Breast epithelium (tissue), 4 donors: ENCODE data around the gene ST3GAL6. TPM values are rescaled to one million over a fixed set of nuclear protein-coding genes. Genes with fewer than 3 reads are reported as not detected.
"Not testable (repeated sequence)": the region's sequence is repeated elsewhere in the genome, so short reads cannot be mapped to it uniquely, and the experiment has no call there.

ENCODE experiments used
- DNase-seq, 2 donors: peaks; one replicate each; pipeline ENCODE4 v3.0.0-alpha.2; 2019; ENCODE audit warnings: low spot score in 2 of 2
- H3K27ac ChIP-seq, 2 donors: fragments of 200-600 bp; sonication (generic) in 1 of 2; one replicate each; pipeline ENCODE4 v1.5.1; 2016 to 2019; ENCODE audit warnings: mild to moderate bottlenecking in 1 of 2
- H3K27me3 ChIP-seq, 2 donors: fragments of 200-600 bp; sonication (generic) in 1 of 2; one replicate each; pipeline versions ENCODE4 v1.5.1 to v1.6.0; 2017 to 2019; ENCODE audit warnings: control low read depth in 1 of 2, mild to moderate bottlenecking in 1 of 2
- H3K36me3 ChIP-seq: fragments of 200-600 bp; one replicate; pipeline ENCODE4 v1.5.1; 2019
- H3K4me1 ChIP-seq, 2 donors: fragments of 200-600 bp; sonication (generic); one replicate each; pipeline ENCODE4 v1.5.1; 2016 to 2019; ENCODE audit warnings: control low read depth in 1 of 2
- H3K4me3 ChIP-seq, 3 donors: fragments of 200-600 bp; sonication (generic); 1 replicate in 2 of 3; 2 replicates in 1 of 3; pipeline ENCODE4 v1.5.1; 2016 to 2019; ENCODE audit warnings: mild to moderate bottlenecking in 3 of 3, moderate library complexity in 2 of 3
- H3K9me3 ChIP-seq, 2 donors: fragments of 200-600 bp; sonication (generic) in 1 of 2; one replicate each; pipeline ENCODE4 v1.5.1; 2016 to 2019; ENCODE audit warnings: control low read depth in 1 of 2
- POLR2A ChIP-seq: fragments of 450-650 bp; IDR thresholded peaks from one replicate; pipeline ENCODE4 v1.6.1; 2016; ENCODE audit warnings: antibody characterized with exemption, mild to moderate bottlenecking, moderate library complexity
- POLR2AphosphoS5 ChIP-seq, 3 donors: sonication (generic); formaldehyde crosslinking; IDR thresholded peaks; one replicate each; pipeline ENCODE4 v1.6.1; 2017; ENCODE audit warnings: antibody characterized with exemption in 3 of 3
- intact Hi-C: fragments of 100-400 bp; cut with DNase I; formaldehyde crosslinking; loops from one replicate; pipeline ENCODE4 v1.15.1; 2023; ENCODE audit warnings: low total_unique reads
- total RNA-seq, 3 donors: library from RNA; depleted of rRNA; stranded (reverse); fragments of >200 nt; gene quantifications; one replicate each; pipeline ENCODE4 v1.1.0, GENCODE V29; 2016
- TF ChIP-seq, protein P1 (sequence below), 3 donors: fragments of 450-650 bp; IDR thresholded peaks; one replicate each; pipeline ENCODE4 v1.5.1; 2016 to 2017; ENCODE audit warnings: antibody characterized with exemption in 3 of 3, mild to moderate bottlenecking in 3 of 3, moderate library complexity in 3 of 3

Gene ST3GAL6
- total RNA-seq, 3 donors from 2014 or later: 16.1 to 52.6 (median 22.1) TPM

DNA sequence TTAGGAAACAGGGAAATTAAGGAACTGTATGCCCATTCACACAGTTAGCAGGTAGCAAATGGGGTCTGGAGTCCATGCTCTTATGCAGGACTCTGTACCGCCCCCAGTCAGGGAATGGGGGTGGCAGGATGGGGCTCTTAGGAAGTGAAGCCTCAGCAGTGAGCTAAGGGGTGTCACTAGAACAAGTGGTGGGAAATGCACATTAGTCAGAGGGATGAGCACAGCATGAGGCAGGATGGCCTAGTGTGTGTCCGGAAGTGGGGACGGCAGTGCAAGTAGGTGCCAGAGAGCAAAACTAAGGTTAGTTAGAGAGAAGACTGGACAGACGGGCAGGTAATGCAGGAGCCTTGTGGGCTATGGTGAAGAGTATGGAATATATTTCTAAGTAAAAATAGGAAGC is 60.7 kb downstream of the ST3GAL6 start:
- DNase-seq: no peak
- no peaks in the 10 kb centered on the region for H3K4me1 ChIP-seq
- H3K9me3 ChIP-seq: no peaks in the 10 kb centered on the region
- no peak overlapping the region for H3K4me3 ChIP-seq
- intact Hi-C loops: loop anchor here (5.0 kb wide), 1 partner anchor 1419 kb away; no protein-coding TSS in a partner anchor
- H3K36me3 ChIP-seq: no peaks in the 10 kb centered on the region
- H3K27ac ChIP-seq: no peak overlapping the region
- no peaks in the 10 kb centered on the region for H3K27me3 ChIP-seq
- TF ChIP-seq POLR2A (no peak), POLR2AphosphoS5 (IDR thresholded peaks at IDR 0.05) (no peak)
- TF ChIP-seq, protein P1, sequence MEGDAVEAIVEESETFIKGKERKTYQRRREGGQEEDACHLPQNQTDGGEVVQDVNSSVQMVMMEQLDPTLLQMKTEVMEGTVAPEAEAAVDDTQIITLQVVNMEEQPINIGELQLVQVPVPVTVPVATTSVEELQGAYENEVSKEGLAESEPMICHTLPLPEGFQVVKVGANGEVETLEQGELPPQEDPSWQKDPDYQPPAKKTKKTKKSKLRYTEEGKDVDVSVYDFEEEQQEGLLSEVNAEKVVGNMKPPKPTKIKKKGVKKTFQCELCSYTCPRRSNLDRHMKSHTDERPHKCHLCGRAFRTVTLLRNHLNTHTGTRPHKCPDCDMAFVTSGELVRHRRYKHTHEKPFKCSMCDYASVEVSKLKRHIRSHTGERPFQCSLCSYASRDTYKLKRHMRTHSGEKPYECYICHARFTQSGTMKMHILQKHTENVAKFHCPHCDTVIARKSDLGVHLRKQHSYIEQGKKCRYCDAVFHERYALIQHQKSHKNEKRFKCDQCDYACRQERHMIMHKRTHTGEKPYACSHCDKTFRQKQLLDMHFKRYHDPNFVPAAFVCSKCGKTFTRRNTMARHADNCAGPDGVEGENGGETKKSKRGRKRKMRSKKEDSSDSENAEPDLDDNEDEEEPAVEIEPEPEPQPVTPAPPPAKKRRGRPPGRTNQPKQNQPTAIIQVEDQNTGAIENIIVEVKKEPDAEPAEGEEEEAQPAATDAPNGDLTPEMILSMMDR (IDR thresholded peaks at IDR 0.05): no peak

DNA sequence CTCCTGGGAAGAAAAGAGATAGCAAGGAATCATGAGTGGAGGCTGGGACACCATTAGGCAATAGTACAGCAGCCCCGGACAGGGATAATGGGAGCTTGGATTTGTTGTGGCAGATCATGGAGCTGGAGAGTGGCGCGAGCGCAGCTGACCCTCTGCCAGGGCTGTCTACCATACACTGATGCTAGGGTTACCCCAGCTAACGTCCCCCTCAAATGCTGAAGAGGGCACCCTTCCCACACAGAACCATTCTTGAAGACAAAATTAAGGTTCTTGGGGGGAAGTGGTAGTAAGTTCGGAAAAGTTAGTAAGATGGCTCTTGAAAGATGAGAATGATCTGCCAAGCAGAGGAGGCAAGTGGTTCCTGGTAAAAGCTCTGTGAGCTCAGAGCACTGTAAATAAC is 61.1 kb downstream of the ST3GAL6 start:
- Histone ChIP-seq H3K27me3 (no peaks in the 10 kb centered on the region), H3K27ac (peak overlapping the region in 1 of 2 donors; percentile 8), H3K4me3 (no peak overlapping the region), H3K9me3 (peaks cover 0 to under 1% of the 10 kb centered on the region in 2 donors), H3K36me3 (no peaks in the 10 kb centered on the region), H3K4me1 (no peaks in the 10 kb centered on the region)
- DNase-seq: no peak
- intact Hi-C loops: loop anchor here (5.0 kb wide), 1 partner anchor 1418 kb away; no protein-coding TSS in a partner anchor
- no peak for TF ChIP-seq POLR2A
- no peak for TF ChIP-seq POLR2AphosphoS5 (IDR thresholded peaks at IDR 0.05)
- TF ChIP-seq, protein P1 (IDR thresholded peaks at IDR 0.05): no peak

DNA sequence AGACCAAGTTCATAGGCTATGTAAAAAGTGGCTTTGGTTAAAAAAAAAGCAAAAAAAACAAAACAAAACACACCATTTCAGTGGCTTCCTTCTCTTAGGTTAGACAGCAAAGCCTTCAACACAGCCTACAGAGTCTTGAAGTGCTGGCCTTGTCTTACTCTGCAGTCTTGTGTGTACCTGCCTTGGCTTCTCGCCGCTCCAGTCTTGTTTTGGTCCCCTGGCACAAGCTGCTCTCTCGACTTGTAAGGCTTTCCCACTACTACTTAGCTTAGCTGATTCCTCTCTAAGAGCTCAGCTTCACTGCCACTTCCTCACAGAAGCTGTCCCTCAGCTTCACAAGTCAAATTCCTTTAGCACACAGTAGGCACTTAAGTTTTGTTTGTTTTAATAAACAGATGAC is 63.0 kb downstream of the ST3GAL6 start:
- no peak for DNase-seq
- no peak overlapping the region for H3K27ac ChIP-seq
- TF ChIP-seq, protein P1 (IDR thresholded peaks at IDR 0.05): no peak
- no peak for TF ChIP-seq POLR2A
- TF ChIP-seq POLR2AphosphoS5 (IDR thresholded peaks at IDR 0.05): no peak
- H3K9me3 ChIP-seq: peaks cover 0 to 6% of the 10 kb centered on the region in 2 donors
- no peak overlapping the region for H3K4me3 ChIP-seq
- no peaks in the 10 kb centered on the region for H3K27me3 ChIP-seq
- no peaks in the 10 kb centered on the region for H3K4me1 ChIP-seq
- intact Hi-C loops: no loop called here
- H3K36me3 ChIP-seq: no peaks in the 10 kb centered on the region

DNA sequence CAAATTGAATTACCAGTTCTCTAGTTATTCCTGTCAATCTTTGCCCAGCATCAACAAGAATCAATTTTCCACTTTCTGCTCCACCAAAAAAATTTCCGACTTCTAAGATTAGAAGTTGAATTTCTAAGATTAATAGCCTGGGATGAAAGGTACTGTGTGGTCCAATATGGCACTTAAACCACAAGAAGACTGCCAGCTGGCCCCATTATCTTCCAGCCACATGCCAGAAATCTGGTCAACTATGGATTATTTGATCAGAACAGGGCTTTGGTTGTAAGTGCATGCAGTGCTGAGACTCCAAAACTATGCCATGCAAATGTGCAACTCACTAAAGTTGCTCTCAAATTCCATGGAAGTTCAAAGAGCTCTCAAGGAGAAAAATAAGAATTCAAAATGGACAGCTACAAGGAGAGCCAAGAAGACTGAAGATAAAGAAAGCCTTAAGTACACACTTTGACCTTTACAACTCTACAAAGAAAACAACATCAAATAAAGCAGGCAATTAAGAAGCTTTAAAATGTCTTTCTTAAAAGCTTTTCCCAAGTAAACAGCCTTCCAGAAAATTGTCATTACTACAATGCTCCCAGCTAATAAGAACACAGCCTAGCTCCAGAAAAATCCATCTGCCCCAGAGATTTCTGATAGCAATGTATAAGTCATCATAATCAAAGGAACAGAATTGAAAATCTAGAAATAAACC is 64.2 kb downstream of the ST3GAL6 start:
- Histone ChIP-seq H3K27me3 (no peaks in the 10 kb centered on the region), H3K4me3 (no peak overlapping the region)
- intact Hi-C loops: no loop called here

DNA sequence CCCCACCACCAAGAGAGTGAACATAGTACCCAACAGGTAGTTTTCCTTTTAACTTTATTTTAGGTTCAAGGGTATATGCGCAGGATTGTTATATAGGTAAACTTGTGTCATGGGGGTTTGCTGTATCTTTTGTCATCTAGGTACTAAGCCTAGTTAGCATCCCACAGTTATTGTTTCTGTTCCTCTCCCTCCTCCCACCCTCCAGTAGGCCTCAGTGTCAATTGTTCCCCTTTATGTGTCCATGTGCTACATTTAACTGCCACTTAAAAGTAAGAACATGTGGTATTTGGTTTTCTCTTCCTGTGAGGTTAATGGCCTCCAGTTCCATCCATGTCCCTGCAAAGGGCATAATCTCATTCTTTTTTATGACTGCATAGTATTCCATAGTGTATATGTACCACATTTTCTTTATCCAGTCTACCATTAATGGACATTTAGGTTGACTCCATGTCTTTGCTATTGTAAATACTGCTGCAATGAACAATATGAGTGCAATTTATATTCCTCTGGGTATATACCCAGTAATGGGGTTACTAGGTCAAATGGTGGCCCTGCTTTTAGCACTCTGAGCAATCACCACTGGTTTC is 66.2 kb downstream of the ST3GAL6 start:
- Histone ChIP-seq H3K27ac (no peak overlapping the region), H3K9me3 (peaks cover 0 to 6% of the 10 kb centered on the region in 2 donors), H3K36me3 (no peaks in the 10 kb centered on the region), H3K4me3 (no peak overlapping the region), H3K27me3 (no peaks in the 10 kb centered on the region), H3K4me1 (no peaks in the 10 kb centered on the region)
- no peak for DNase-seq
- TF ChIP-seq POLR2A (no peak), POLR2AphosphoS5 (IDR thresholded peaks at IDR 0.05) (no peak)
- TF ChIP-seq, protein P1 (IDR thresholded peaks at IDR 0.05): no peak
- intact Hi-C loops: no loop called here

More for the DNA sequence above, 64.2 kb downstream of the ST3GAL6 start:
- H3K9me3 ChIP-seq: peaks cover 0 to 6% of the 10 kb centered on the region in 2 donors
- H3K36me3 ChIP-seq: no peaks in the 10 kb centered on the region
- H3K4me1 ChIP-seq: no peaks in the 10 kb centered on the region
- TF ChIP-seq, protein P1 (IDR thresholded peaks at IDR 0.05): no peak
- TF ChIP-seq POLR2AphosphoS5 (IDR thresholded peaks at IDR 0.05) (no peak), POLR2A (no peak)
- DNase-seq: no peak
- no peak overlapping the region for H3K27ac ChIP-seq

DNA sequence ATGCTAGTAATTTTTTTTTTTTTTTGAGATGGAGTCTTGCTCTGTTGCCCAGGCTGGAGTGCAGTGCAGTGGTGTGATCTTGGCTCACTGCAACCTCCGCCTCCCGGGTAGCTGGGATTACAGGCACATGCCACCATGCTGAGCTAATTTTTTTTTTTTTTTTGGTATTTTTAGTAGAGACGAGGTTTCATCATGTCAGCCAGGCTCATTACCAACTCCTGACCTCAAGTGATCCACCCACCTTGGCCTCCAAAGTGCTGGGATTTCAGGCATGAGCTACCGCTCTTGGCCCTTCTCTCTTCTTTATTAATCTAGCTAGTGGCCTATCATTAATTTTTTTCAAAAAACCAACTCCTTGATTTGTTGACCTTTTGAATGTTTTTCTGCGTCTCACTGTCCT is 67.9 kb downstream of the ST3GAL6 start:
- H3K9me3 ChIP-seq, H3K27ac ChIP-seq, DNase-seq, H3K27me3 ChIP-seq, H3K4me1 ChIP-seq, intact Hi-C loops, H3K36me3 ChIP-seq, H3K4me3 ChIP-seq: not testable (repeated sequence)
